GM12878 (cell line): Measurements from ENCODE around the gene DCC.

Experiments
- CHD1 ChIP-seq: IDR thresholded peaks from 2 replicates; pipeline ENCODE4 v1.6.1; 2012; ENCODE audit warnings: low read depth, low read length, improper control_type of control experiment
- CTCF ChIP-seq, 3 experiments: IDR thresholded peaks in 2 of 3; conservative IDR thresholded peaks in 1 of 3; 2 replicates each; pipeline ENCODE4 v1.5.1; 2011; ENCODE audit warnings: low read depth in 3 of 3, low read length in 3 of 3, mild to moderate bottlenecking in 3 of 3, control low read depth in 2 of 3, moderate library complexity in 2 of 3, inconsistent platforms in 1 of 3, mixed read lengths in 1 of 3; ENCODE audit not compliant: control insufficient read depth in 2 of 3, insufficient read depth in 1 of 3; ENCODE audit errors: extremely low read depth in 1 of 3
- ELK1 ChIP-seq: IDR thresholded peaks from 2 replicates; pipeline ENCODE4 v1.6.1; 2012; ENCODE audit warnings: low read depth, low read length, improper control_type of control experiment
- EP300 ChIP-seq, 2 experiments: fragments of 150-350 bp in 1 of 2; IDR thresholded peaks; 2 replicates each; pipeline ENCODE4 v1.6.1; 2011 to 2012; ENCODE audit warnings: low read depth in 2 of 2, low read length in 2 of 2, borderline replicate concordance in 1 of 2, improper control_type of control experiment in 1 of 2, inconsistent platforms in 1 of 2; ENCODE audit not compliant: control insufficient read depth in 1 of 2
- EZH2 ChIP-seq: IDR thresholded peaks from 2 replicates; pipeline ENCODE4 v1.6.1; 2012; ENCODE audit warnings: low read depth, mild to moderate bottlenecking, control low read depth, inconsistent platforms, low read length, borderline replicate concordance; ENCODE audit not compliant: control insufficient read depth
- MAX ChIP-seq: IDR thresholded peaks from 2 replicates; pipeline ENCODE4 v1.6.1; 2012; ENCODE audit warnings: low read depth, low read length, improper control_type of control experiment
- POLR2A ChIP-seq: IDR thresholded peaks from 2 replicates; pipeline ENCODE4 v1.6.1; 2011; ENCODE audit warnings: low read depth, mild to moderate bottlenecking, low read length
- ZNF24 ChIP-seq: fragments of 450-650 bp; IDR thresholded peaks from 2 replicates; pipeline ENCODE4 v1.6.1; 2017; ENCODE audit warnings: antibody characterized with exemption, mild to moderate bottlenecking

GRCh38 chr18:53567929-53568574, 1228.1 kb downstream of the DCC start:
- TF ChIP-seq EZH2 (no peak), ELK1 (no peak), CHD1 (no peak), CTCF (IDR thresholded peaks at IDR 0.05 in 2 of 3, conservative IDR thresholded peaks at IDR 0.05 in 1 of 3; ENCODE audit: control insufficient read depth in 2 of 3, extremely low read depth in 1 of 3, insufficient read depth in 1 of 3, low read depth in 3 of 3, low read length in 3 of 3) (peak; percentile 45 to 56 (median 49); a peak in 5 of 6 replicates), POLR2A (no peak), ZNF24 (no peak), EP300 (IDR thresholded peaks at IDR 0.05; ENCODE audit: borderline replicate concordance in 1 of 2, control insufficient read depth in 1 of 2, low read depth in 2 of 2, low read length in 2 of 2) (no peak), MAX (no peak)
